WI38 (cell line): Measurements from ENCODE around the gene TBC1D8.
A peak's percentile ranks its signal among the peaks of the same experiment; 100 is the strongest.

Experiments used
- H3K4me3 ChIP-seq: 2 replicates; pipeline ENCODE4 v1.5.1; 2011; ENCODE audit warnings: low read depth, mild to moderate bottlenecking, control low read depth, low read length
- TF ChIP-seq, protein P1 (sequence below): IDR thresholded peaks from 2 replicates; pipeline ENCODE4 v1.5.1; 2012; ENCODE audit warnings: low read depth, mild to moderate bottlenecking, control low read depth, low read length

TBC1D8 gene

DNA sequence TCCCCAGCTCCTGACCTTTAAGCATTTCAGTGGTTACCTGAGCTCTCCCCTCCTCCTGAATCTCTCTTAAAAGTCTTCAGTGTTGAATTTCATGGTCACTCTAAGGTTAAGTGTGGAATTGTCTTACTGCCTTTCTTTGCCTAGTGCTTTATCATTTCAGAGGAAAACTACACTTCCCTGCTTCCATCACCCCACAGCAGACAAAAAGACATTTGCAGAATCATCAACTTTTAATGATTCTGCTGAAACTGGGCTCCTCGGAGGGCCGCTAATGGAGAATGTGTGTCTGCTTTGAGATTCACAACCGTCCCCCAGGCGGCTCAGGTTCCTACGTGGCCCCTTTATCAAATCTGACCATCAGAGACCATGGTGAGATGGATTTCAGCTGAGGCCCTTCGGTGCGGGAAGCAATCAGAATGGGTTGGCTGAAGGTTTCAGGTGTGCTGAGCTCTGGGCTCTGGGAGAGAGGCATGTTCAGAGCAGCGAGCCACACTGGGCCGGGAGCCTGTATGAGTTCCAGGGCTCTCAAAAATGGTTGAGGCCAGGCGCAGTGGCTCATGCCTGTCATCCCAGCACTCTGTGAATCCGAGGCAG, 41.9 kb upstream of the TBC1D8 start:
- H3K4me3 ChIP-seq: no peak overlapping the region
- TF ChIP-seq, protein P1, sequence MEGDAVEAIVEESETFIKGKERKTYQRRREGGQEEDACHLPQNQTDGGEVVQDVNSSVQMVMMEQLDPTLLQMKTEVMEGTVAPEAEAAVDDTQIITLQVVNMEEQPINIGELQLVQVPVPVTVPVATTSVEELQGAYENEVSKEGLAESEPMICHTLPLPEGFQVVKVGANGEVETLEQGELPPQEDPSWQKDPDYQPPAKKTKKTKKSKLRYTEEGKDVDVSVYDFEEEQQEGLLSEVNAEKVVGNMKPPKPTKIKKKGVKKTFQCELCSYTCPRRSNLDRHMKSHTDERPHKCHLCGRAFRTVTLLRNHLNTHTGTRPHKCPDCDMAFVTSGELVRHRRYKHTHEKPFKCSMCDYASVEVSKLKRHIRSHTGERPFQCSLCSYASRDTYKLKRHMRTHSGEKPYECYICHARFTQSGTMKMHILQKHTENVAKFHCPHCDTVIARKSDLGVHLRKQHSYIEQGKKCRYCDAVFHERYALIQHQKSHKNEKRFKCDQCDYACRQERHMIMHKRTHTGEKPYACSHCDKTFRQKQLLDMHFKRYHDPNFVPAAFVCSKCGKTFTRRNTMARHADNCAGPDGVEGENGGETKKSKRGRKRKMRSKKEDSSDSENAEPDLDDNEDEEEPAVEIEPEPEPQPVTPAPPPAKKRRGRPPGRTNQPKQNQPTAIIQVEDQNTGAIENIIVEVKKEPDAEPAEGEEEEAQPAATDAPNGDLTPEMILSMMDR: no peak

DNA sequence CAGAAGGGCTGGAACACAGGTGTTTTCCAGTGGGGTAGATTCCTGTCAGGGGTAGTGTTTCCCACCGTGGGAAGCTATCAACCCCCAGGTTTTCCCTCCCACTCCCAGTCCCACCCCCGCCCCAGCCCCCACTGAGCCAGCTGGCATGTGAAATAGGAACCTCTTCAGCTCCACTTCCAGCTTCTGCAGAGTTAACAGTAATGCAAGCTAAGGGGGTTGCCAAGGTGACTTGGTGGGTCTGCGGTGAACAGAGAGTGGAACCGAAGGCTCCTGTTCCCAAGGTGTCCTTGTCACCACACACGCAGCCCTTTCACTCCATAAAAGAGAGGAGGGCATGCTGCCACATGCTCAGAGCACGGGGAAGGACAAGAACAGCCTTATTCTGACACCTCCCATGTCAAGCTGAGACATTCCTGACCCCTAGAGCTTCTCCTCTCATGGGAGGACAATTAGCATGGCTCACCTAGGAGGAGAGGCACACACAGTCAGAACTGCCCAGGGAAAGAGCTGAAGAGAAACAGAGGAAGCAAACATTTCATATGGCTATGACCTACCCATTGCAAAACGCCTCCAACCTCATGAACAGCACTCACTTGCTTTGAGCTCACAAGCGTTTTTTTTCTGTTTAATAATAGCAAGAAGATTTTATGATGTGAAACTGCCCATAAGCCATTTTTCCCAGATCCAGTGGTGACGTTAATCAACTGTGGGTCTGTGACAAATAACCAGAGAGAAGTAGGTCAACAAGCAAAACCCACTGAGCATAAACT, 39.8 kb upstream of the TBC1D8 start:
- H3K4me3 ChIP-seq: no peak overlapping the region
- TF ChIP-seq, protein P1: no peak

GRCh38 chr2:101188683-101189405, 37.7 kb upstream of the TBC1D8 start:
- TF ChIP-seq, protein P1: peak; percentile 68
- H3K4me3 ChIP-seq: no peak overlapping the region

- no peak overlapping the region for H3K4me3 ChIP-seq
- TF ChIP-seq, protein P1: no peak
Observed at GRCh38 chr2:101187131-101187530, 35.9 kb upstream of the TBC1D8 start.

GRCh38 chr2:101185656-101186055, 34.5 kb upstream of the TBC1D8 start:
- H3K4me3 ChIP-seq: no peak overlapping the region
- TF ChIP-seq, protein P1: no peak

GRCh38 chr2:101185085-101185484, 33.9 kb upstream of the TBC1D8 start:
- H3K4me3 ChIP-seq: no peak overlapping the region
- TF ChIP-seq, protein P1: no peak

GRCh38 chr2:101179982-101180381, 28.8 kb upstream of the TBC1D8 start:
- TF ChIP-seq, protein P1: no peak
- no peak overlapping the region for H3K4me3 ChIP-seq
